Myocyte (in vitro differentiated cells): ENCODE measurements around the gene TAGLN. TPM values are rescaled to one million over a fixed set of nuclear protein-coding genes. Genes with fewer than 3 reads are reported as not detected.
A peak's percentile ranks its signal among the peaks of the same experiment; 100 is the strongest.
"Not testable (repeated sequence)": the region's sequence is repeated elsewhere in the genome, so short reads cannot be mapped to it uniquely, and the experiment has no call there.

Experiments used
- DNase-seq: peaks from one replicate; pipeline ENCODE4 v3.0.0-alpha.2; 2012; ENCODE audit warnings: low read depth
- total RNA-seq: library from RNA; depleted of rRNA; stranded (reverse); fragments of >200 nt; gene quantifications from 2 replicates; pipeline ENCODE4 v1.2.3, GENCODE V29; 2014

TAGLN gene
- total RNA-seq, 1 donor from 2014 or later, result 462 TPM

DNA sequence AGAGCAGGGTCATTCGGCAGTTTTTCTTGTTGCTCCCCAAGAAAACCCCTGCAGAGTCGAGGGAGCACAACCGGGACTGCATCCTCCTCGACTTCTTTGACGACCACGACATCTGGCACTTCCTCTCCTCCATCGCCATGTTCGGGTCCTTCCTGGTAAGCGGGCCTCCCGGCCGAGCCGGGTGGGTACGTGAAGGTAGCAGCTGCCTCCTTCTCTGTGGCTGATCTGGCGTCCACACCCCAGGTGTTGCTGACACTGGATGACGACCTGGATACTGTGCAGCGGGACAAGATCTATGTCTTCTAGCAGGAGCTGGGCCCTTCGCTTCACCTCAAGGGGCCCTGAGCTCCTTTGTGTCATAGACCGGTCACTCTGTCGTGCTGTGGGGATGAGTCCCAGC, 3.4 kb upstream of the TAGLN start:
- no peak for DNase-seq

DNA sequence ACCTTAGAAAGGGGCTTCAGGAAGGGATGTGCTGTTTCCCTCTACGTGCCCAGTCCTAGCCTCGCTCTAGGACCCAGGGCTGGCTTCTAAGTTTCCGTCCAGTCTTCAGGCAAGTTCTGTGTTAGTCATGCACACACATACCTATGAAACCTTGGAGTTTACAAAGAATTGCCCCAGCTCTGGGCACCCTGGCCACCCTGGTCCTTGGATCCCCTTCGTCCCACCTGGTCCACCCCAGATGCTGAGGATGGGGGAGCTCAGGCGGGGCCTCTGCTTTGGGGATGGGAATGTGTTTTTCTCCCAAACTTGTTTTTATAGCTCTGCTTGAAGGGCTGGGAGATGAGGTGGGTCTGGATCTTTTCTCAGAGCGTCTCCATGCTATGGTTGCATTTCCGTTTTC, 2.2 kb upstream of the TAGLN start:
- DNase-seq, result no peak

DNA sequence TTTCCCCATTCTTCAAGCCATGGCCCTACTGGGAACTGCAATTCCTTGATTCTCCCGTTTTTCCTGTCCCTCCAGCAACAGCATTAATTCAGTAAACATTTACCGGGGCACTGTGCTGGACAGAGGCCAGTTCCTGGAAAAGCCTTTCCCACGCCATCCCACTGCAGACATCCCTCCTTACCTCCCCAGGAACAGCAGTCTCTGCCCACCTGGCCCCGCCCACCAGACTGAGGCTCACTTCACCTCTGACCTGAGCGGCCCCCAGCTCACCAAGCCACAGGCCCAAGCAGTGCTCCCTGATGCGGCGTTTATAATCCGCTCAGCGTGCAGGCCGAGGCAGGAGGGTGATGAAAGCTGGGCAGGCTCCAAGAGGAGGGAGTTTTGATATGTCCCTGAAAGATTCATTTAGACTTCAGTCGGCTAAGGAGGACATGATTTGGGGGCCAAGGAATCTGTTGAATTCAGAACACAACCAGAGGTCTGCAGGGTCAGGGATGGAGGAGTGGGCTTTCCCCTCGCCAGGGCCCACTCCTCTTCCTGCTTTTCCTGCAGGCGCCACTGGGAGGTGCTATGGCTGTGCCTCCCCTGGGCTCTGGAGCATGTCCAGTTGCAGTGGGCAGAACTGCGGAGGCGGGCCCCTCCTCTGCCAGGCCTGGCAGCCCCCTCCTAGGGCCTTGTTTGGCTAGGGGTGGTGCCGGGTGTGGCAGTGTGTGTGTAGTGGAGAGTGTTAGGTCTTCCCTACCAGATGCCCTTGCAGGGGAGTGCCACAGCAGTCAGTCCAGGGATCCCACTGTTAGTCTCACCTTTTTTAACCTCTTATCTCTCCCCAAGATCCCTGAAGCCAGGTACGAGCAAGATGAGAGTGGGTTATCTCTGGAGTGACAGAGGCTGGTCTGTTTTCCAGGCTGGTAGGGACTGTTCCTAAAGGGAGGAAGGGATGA, 1.4 kb upstream of the TAGLN start:
- DNase-seq, result peak; percentile 49

DNA sequence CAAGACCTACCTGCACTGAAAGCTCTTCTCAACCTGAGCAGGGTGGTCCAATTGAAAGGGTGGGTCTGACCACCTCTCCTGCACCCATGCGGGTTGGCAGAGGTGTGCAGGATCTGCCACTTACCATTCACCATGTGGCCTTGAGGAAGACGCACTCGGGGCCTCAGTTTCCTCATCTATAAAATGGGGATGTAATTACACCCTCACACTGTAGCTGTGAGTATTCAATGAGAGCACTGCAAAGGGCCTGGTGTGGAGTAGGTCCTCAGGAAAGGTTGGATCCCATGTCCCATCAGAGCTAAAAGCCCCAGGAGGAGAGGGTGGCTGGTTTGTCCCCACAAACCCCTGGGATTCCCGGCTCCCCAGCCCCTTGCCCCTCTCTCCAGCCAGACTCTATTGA, 557 bp upstream of the TAGLN start:
- no peak for DNase-seq

DNA sequence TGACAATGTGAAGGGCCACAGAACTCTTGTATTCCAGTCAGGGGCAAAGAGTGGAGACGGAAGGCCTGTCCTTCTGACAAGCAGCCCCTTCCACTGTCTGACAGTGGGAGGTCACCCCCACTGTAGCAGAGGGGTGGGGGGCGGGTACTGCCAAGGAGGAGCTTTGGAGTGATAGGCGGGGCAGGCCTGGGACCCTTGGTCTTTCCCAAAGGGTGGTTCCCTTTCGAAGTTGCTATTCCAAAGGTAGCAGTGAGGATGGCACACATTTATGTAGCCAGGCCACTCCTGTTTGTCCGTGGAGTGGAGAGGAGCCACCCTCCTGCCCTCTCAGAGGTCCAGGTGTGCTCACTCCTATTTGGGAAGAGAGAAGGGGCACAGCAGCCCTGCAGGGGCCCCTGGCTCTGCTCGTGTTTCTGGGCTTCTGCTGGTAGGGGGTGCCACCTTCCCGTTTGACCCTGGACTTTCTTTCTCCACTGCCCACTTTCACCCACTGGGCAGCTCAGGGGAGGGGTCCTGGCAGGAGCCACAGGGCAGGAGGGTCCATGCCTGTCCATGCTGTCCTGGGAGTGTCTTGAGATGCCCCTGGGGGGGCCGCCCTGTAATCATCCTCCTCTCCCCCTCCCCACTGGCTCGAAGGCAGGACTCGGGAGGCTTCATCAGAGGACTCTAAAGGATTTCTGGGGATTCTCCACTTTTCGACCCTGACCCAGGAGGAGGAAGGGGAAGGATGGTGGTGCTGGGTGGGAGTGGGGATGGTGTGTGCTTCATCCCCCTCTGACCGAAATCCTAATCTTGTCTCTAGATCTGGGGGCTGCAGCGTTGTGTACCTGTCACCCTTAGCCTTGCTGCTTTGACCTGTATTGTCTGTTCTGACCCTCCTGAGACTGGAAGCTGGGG, 994 bp downstream of the TAGLN start:
- DNase-seq, result peak; percentile 32

DNA sequence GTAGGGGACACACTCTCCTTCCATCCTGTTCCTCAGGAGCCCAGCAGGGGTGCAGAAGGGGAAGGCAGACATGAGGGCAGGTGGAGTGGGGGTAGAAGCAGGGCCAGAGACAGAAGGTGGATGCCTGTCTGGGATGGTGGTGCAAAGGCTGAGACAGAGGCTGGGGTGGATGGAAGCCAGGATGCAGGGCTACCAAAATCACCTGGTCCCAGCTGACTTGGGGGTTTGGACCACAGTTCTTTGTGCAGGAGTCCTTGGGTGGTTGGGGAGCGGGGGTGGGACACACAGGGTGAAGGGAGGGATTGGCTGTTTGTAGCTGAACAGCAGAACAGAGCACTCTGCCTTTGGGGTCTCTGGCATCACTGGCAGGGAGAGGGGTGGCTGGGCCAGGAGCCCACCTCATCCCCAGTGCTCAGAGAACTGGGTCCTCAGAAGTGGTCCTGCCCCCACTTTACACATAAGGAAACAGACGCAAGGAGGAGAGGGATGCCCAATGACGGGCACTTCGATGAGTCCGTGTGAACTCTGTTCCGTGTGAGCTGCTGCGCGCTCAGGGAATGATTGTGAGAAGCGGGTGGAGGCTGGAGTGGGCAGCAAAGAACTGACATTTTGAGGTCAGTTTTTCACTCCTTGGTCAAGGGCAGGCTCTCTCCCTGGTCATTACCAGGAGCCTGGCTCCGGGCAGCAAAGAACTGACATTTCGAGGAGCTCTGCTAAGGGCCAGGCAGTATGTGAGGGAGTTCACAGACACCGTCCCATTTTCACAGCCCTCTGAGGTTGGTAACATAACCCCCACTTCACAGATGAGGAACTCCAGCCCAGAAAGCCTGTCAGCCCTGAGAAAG, 1.9 kb downstream of the TAGLN start:
- peak; percentile 35 for DNase-seq

DNA sequence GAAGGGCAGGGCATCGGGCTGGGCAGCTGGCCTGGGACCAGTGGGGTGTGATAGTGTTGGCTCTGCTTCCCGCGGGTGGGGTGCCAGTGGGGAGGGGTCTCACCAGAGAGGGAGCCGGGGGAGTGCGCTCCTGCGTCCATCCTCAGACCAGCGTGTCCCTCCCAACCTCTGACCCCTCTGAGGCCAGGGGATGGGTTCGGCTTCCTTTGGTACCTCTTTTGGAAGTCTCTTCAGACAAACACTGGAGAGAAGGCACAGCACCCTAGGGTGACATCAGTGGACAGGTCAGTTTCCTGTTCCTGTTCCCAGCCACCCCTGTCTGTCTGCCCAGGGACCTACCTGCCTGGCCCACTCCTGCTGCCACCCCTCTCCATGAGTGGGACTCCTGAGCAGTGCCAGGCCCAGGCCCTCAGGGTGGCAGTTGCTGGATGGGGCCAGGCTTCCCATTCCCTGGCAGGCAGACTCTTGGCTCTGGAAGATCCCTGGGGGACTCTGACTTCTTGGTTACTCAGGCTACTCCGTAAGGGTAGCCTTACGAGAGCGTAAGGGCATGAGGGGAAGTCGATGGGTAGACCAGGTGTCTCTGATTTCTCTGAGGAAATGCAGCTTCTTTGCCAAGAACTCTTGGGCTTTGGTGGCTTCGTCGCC, 2.6 kb downstream of the TAGLN start:
- peak; percentile 41 for DNase-seq

DNA sequence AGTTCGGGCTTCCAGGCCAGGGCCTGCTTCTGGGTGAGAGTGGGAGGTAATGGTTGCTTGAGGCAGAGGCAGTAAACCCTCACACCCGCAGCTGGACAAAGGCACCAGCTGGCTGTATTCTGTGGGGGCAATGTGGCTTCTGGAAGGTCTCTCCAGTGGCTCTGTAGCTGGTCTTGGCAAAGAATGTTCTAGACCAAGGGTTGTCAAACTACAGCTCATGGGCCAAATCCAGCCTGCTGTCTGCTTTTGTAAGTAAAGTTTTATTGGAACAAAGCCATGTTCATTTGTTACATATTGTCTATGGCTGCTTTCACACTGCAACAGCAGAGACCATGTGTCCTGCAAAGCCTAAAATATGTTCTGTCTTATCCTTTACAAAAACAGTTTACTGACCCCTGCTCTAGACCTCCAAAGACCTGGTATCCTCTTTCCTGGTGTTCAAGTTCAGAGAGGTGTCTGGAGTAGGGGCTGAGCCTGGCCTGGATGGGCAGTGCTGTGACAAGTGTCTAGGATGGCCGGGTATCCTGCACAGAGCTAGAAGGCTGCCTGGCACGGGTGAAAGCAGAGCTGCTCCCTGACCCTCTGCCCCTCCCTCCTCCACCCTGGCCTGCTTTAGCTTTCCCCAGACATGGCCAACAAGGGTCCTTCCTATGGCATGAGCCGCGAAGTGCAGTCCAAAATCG, 3.4 kb downstream of the TAGLN start:
- DNase-seq, result peak; percentile 62

DNA sequence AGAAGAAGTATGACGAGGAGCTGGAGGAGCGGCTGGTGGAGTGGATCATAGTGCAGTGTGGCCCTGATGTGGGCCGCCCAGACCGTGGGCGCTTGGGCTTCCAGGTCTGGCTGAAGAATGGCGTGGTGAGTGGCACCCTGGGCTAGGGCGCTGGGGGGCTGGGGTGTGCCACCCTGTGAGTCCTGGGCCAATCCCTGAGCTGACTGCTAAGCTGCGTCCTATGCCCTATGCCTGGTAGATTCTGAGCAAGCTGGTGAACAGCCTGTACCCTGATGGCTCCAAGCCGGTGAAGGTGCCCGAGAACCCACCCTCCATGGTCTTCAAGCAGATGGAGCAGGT, 3.9 kb downstream of the TAGLN start:
- no peak for DNase-seq

DNA sequence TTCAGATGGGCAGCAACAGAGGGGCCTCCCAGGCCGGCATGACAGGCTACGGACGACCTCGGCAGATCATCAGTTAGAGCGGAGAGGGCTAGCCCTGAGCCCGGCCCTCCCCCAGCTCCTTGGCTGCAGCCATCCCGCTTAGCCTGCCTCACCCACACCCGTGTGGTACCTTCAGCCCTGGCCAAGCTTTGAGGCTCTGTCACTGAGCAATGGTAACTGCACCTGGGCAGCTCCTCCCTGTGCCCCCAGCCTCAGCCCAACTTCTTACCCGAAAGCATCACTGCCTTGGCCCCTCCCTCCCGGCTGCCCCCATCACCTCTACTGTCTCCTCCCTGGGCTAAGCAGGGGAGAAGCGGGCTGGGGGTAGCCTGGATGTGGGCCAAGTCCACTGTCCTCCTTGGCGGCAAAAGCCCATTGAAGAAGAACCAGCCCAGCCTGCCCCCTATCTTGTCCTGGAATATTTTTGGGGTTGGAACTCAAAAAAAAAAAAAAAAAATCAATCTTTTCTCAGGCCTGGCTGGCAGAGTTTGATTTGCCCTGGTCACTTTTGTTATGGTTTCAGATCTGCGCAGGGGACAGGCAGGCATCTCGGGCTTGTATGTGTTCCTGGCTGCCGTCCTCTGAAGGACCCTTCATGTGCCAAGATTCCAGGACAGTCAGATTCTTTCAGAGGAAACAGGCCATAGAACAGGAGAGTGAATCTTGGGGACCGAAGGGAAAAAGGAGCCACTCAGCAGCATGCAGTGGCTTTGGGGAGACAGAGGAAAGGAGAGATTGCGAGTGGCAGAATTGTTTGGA, 5.3 kb downstream of the TAGLN start:
- DNase-seq, result no peak

DNA sequence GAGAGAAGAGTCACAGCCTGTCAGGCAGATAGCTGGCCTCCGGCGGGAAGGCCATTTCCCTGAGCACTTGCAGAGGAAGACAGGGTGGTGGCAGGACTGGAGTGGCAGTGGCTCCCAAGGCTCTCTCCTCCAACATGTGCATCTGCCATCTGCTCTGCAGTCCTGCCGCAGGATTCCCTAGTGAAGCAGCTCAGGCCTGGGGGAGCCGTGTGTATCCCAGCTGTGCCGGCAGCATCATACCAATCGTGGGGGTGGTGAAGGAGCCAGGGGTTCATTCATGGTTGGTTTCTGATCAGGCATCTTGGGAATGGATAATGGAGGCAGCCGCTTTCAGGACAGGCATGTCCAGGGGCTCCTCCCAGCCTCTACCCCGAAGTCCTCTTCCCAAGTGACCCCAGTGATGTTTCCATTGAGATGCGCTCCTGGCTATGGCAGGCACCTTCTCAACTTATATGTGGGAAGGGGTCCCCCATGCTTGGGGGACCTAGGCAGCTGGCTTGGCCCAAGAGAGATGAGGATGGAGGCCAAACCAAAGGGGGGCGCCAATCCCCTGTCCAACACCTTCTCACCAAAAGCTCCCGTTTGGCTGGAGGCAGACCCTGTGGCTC, 6.1 kb downstream of the TAGLN start:
- no peak for DNase-seq

DNA sequence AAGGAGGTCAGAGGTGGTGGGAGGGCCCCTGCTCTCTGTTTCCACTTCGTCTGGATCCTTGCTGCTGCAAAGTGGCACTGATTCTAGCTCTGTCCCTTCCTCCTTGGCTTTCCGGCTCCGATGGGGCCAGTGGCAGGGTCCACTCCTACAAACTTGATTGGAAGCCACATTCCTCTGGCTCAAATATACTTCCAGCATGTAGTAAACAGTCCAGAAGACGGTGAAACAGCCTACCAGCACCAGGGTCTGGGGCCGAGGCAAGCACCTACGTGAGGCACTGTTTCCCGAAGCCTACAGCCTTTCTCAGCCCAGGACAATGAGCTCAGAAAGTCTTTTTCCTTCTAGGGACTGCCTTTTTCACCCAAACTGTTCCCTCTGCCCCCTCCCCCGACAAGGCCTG, 6.9 kb downstream of the TAGLN start:
- DNase-seq, result not testable (repeated sequence)

DNA sequence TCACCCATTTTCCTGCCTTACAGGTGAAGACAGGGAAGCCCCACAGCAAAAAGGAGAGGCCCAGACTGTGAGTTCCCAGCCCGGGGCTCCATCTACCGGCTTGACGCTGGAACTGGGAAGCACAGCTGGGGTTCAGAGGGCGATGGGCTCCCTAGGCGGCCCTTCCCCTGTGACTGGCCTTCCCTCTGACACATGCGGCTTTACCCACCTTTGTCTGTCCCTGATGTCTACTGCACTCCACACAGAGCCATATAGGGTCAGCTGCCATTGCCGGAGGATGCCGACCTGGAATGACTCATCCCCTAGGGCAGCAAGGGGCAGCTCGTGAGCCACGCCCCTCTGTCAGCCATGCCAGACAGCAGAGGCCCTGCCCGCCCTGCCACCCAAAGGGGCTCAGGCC, 7.7 kb downstream of the TAGLN start:
- peak; percentile 28 for DNase-seq

DNA sequence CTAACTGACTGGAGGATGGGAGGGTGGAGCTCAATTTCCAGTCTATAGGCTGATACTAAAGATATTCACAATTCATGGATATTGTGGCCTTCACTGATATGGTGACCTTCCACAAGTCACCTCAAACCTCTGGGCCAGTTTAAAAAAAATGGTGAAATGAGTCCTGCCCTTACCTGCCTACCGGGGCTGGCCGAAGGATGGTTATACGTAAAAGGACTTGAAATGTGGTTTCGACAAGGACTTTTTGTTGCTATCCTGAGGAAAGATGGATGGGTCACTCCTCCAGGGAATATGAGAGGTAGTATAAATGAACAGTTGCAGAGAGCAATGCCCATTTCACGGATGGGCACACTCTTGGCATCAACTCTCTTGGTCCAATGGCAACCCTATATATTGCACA, 8.3 kb downstream of the TAGLN start:
- not testable (repeated sequence) for DNase-seq

DNA sequence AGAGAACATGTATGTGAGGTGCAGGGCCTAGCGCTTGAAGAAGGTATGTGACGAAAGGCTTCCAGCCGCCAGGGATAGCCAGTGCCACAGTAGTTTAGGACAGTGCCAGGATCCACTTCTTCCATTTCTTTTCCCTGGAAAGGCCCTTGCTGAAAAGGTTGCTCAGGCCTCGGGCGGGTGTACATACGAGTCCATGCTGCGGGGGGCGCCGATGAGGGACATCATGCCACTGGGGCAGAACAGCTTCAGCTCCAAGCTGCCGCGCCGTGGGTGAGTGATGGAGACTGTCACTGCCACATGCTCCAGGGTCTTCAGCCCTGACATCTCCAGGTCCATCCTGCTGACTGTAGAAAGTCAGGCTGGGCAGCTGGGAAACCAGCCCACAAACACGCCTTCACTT, 9.5 kb downstream of the TAGLN start:
- DNase-seq, result not testable (repeated sequence)

DNA sequence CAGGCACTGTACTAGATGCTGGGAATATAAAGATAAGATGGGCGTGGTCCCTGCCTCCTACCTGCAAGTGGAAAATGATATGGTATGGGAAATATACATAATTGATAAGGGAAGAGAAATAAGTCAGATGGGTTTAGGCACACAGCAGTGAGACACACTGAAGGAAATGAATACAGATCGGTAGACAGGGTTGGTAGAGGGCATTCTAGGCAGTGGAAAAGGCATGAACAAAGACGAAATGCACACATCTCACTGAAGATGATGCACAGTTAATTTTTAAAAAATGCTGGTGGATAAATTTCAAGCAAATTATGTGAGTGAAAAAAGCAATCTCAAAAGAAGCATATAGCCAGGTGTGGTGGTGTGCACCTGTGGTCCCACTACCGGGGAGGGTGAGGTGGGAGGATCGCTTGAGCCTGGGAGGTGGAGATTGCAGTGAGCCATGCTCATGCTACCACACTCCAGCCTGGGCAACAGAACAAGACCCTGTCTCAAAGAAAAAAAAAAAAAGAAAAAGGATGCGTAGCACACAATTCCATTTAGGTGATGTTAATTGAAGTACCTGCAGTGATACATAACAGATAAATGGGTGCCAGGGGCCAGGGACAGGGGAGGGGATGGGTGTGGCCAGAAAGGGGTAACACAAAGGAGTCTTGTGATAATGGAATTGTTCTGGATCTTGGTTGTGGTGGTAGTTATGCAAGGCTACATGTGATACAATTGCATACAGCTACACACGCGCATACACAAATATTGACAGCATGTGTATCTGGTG, 10.4 kb downstream of the TAGLN start:
- DNase-seq, result not testable (repeated sequence)

DNA sequence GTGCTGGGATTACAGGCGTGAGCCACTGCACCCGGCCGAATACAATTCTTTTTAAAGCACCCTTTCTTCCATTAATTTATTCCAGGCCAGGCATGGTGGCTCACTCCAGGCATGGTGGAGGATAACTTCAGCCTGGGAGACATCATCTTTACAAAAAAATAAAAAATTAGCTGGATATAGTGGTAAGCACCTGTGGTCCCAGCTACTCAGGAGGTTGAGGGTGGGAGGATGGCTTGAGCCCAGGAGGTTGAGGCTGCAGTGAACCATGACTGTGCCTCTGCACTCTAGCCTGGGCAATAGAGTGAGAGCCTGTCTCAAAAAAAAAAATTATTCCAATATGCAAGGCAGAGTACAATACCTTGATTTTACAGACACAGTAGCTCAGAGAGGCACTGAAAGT, 11.4 kb downstream of the TAGLN start:
- no peak for DNase-seq

DNA sequence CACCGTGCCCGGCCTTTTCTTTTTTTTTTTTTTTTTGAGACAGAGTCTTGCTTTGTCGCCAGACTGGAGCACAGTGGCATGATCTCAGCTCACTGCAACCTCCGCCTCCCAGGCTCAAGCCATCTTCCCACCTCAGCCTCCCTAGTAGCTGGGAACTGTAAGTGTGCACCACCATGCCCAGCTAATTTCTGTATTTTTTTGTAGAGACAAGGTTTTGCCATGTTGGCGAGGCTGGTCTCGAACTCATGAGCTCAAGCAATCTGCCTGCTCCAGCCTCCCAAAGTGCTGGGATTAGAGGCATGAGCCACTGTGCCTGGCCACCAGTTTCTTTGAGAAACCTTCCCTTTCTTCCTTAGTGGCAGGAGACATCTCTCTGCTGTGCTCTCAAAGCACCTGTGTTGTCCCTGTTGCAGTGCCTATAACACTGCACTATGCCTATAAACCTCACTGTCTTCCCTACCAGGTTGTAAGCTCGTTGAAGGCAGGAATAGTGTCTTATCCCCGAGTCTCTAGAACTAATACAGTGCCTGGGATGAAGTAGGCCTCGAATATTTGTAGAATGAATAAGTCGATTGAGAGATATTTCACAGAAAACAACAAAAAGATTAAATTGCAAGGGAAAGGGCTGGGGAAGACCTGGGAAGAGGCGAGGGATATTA, 13.7 kb downstream of the TAGLN start:
- no peak for DNase-seq
